Neural crest cell (in vitro differentiated cells): ENCODE results near the gene ACADM. TPM values are rescaled to one million over a fixed set of nuclear protein-coding genes. Genes with fewer than 3 reads are reported as not detected.
"Not testable (repeated sequence)": the region's sequence is repeated elsewhere in the genome, so short reads cannot be mapped to it uniquely, and the experiment has no call there.

ENCODE experiments used
- DNase-seq: peaks from one replicate; pipeline ENCODE4 v3.0.0; 2021; ENCODE audit warnings: low read depth, mixed read lengths, low spot score
- H3K27ac Mint-ChIP-seq: one replicate; pipeline ENCODE4 v1.8.0; 2021; ENCODE audit warnings: mild to moderate bottlenecking, mixed read lengths; ENCODE audit not compliant: unreplicated experiment
- H3K27me3 Mint-ChIP-seq: 2 replicates; pipeline ENCODE4 v1.8.0; 2021; ENCODE audit warnings: low read depth, mild to moderate bottlenecking, mixed read lengths
- H3K36me3 Mint-ChIP-seq: 2 replicates; pipeline ENCODE4 v1.8.0; 2021; ENCODE audit warnings: low read depth, mild to moderate bottlenecking, mixed read lengths
- H3K4me1 Mint-ChIP-seq: 2 replicates; pipeline ENCODE4 v1.8.0; 2021; ENCODE audit warnings: mixed read lengths
- H3K4me3 Mint-ChIP-seq: one replicate; pipeline ENCODE4 v1.8.0; 2021; ENCODE audit warnings: mild to moderate bottlenecking, mixed read lengths
- H3K9me3 Mint-ChIP-seq: 2 replicates; pipeline ENCODE4 v1.8.0; 2021; ENCODE audit warnings: mixed read lengths
- CTCF ChIP-seq: fragments of 200-600 bp; sonication (generic); conservative IDR thresholded peaks from 2 replicates; pipeline ENCODE4 v1.5.0; 2021; ENCODE audit warnings: antibody characterized with exemption, mild to moderate bottlenecking
- long read RNA-seq: library from polyadenylated mRNA; unstranded; transcript quantifications from one replicate; pipeline ENCODE4 v2.0.0, GENCODE V29; 2020
- total RNA-seq: library from RNA; stranded (reverse); gene quantifications from 2 replicates; pipeline ENCODE4 v1.2.1, GENCODE V29; 2021

ACADM gene
- total RNA-seq = 55.6 and 59.5 TPM in 2 replicates
- long read RNA-seq, transcript ACADM-203 (12 exons, 1,332 nt) = minor isoform, 5 of 230 reads
- long read RNA-seq, transcript ACADM-218 (11 exons, 2,535 nt) = minor isoform, 26 of 230 reads
- long read RNA-seq, transcript ACADM-202 (12 exons, 2,619 nt) = major isoform, 166 of 230 reads
- long read RNA-seq, partial matches to known transcripts = 9 of 230 reads
- long read RNA-seq, other reads (novel, unspliced or antisense) = 23 of 230 reads

- no peaks in the 10 kb centered on the region for H3K9me3 Mint-ChIP-seq
- H3K27ac Mint-ChIP-seq = peak within 1 kb of the TSS; percentile 100
- H3K4me3 Mint-ChIP-seq = peak within 1 kb of the TSS; percentile 99
- no peaks in the 10 kb centered on the region for H3K27me3 Mint-ChIP-seq
- DNase-seq = peak; percentile 79
- H3K4me1 Mint-ChIP-seq = peaks cover 36% of the 10 kb centered on the region
- TF ChIP-seq CTCF = no peak
- no peaks in the 10 kb centered on the region for H3K36me3 Mint-ChIP-seq
Observed at GRCh38 chr1:75724472-75725022, at the start of gene ACADM. Gene ACADM, plus strand, starts transcription at chr1:75724709. Its CDS starts 79 bp downstream, at chr1:75724788.

- Mint-ChIP-seq H3K4me1 (peaks cover 30% of the 10 kb centered on the region), H3K4me3 (peak overlapping the region; percentile 96), H3K36me3 (no peaks in the 10 kb centered on the region), H3K27ac (peak overlapping the region; percentile 92), H3K27me3 (no peaks in the 10 kb centered on the region), H3K9me3 (no peaks in the 10 kb centered on the region)
- TF ChIP-seq CTCF = no peak
- DNase-seq = no peak
Observed at GRCh38 chr1:75677443-75677842, 47.1 kb upstream of the ACADM start.

- Mint-ChIP-seq H3K4me3 (peak overlapping the region; percentile 96), H3K4me1 (peaks cover 25% of the 10 kb centered on the region), H3K27ac (peak overlapping the region; percentile 92)
- H3K36me3 Mint-ChIP-seq, H3K27me3 Mint-ChIP-seq, H3K9me3 Mint-ChIP-seq: not testable (repeated sequence)
- DNase-seq = peak; percentile 52
Observed at GRCh38 chr1:75677964-75678363, 46.5 kb upstream of the ACADM start.

- H3K4me3 Mint-ChIP-seq = no peak overlapping the region
- no peak overlapping the region for H3K27ac Mint-ChIP-seq
- TF ChIP-seq CTCF = no peak
- H3K9me3 Mint-ChIP-seq = peaks cover 2% of the 10 kb centered on the region
- H3K27me3 Mint-ChIP-seq = no peaks in the 10 kb centered on the region
- no peak for DNase-seq
- H3K36me3 Mint-ChIP-seq = peaks cover 2% of the 10 kb centered on the region
- no peaks in the 10 kb centered on the region for H3K4me1 Mint-ChIP-seq
Observed at GRCh38 chr1:75690547-75690946, 34.0 kb upstream of the ACADM start.

GRCh38 chr1:75693551-75693950 is 31.0 kb upstream of the ACADM start:
- Mint-ChIP-seq H3K27me3 (no peaks in the 10 kb centered on the region), H3K9me3 (no peaks in the 10 kb centered on the region), H3K36me3 (peaks cover under 1% of the 10 kb centered on the region), H3K27ac (no peak overlapping the region), H3K4me3 (no peak overlapping the region), H3K4me1 (no peaks in the 10 kb centered on the region)
- no peak for TF ChIP-seq CTCF
- no peak for DNase-seq

- DNase-seq = no peak
- H3K27me3 Mint-ChIP-seq = no peaks in the 10 kb centered on the region
- no peaks in the 10 kb centered on the region for H3K4me1 Mint-ChIP-seq
- H3K27ac Mint-ChIP-seq = no peak overlapping the region
- peaks cover 2% of the 10 kb centered on the region for H3K36me3 Mint-ChIP-seq
- no peak overlapping the region for H3K4me3 Mint-ChIP-seq
- H3K9me3 Mint-ChIP-seq = peaks cover 3% of the 10 kb centered on the region
- TF ChIP-seq CTCF = no peak
Observed at GRCh38 chr1:75696000-75696399, 28.5 kb upstream of the ACADM start.
